GM06990 (cell line): ENCODE results near the gene CHST3.

Experiments used
- DNase-seq: peaks from one replicate; pipeline ENCODE4 v3.0.0-alpha.2; 2011; ENCODE audit not compliant: insufficient read length; ENCODE audit errors: extremely low read depth
- H3K27me3 ChIP-seq: replicated peaks from 2 replicates; pipeline ENCODE4 v1.6.0; 2011; ENCODE audit warnings: low read length; ENCODE audit not compliant: control insufficient read depth, insufficient read depth
- H3K36me3 ChIP-seq: 2 replicates; pipeline ENCODE4 v1.5.1; 2011; ENCODE audit warnings: low read length; ENCODE audit not compliant: control insufficient read depth, insufficient read depth
- H3K4me3 ChIP-seq: replicated peaks from 2 replicates; pipeline ENCODE4 v1.5.1; 2011; ENCODE audit warnings: low read depth, mild to moderate bottlenecking, control low read depth, low read length
- CTCF ChIP-seq: IDR thresholded peaks from 2 replicates; pipeline ENCODE4 v1.5.1; 2011; ENCODE audit warnings: low read length, control low read depth, mild to moderate bottlenecking, inconsistent platforms; ENCODE audit not compliant: insufficient read depth, poor library complexity, severe bottlenecking

CHST3 gene

DNA sequence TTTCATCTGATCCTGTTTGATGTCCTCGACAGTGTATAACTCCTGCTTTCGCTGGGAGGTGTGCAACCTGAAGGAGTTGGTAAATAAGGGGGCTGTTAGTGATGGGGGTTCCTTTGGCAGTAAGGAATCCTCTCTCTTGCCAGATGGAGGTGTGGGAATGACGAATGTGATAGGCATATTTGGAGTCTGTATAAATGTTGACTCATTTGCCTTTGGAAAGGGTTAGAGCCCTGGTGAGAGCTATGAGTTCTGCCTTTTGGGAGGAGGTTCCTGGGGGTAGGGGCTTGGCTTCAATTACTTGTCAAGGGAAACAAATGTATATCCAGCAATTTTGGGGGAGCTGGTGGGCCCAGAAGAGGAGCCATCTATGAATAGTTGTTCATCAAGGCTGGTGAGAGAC lies 11.4 kb upstream of the CHST3 start:
- TF ChIP-seq CTCF = no peak
- H3K27me3 ChIP-seq = no peaks in the 10 kb centered on the region
- no peak overlapping the region for H3K4me3 ChIP-seq
- H3K36me3 ChIP-seq = no peaks in the 10 kb centered on the region
- DNase-seq = no peak

- TF ChIP-seq CTCF = peak; percentile 15
- DNase-seq = no peak
- no peak overlapping the region for H3K4me3 ChIP-seq
- no peaks in the 10 kb centered on the region for H3K27me3 ChIP-seq
- no peaks in the 10 kb centered on the region for H3K36me3 ChIP-seq
These were observed 6.5 kb upstream of the CHST3 start for GRCh38 chr10:71957546-71958275.

- Histone ChIP-seq H3K36me3 (no peaks in the 10 kb centered on the region), H3K4me3 (no peak overlapping the region), H3K27me3 (no peaks in the 10 kb centered on the region; the same call in none of the 2 replicates)
- no peak for DNase-seq
- no peak for TF ChIP-seq CTCF
These were observed 4.7 kb upstream of the CHST3 start for GRCh38 chr10:71959526-71959925.

DNA sequence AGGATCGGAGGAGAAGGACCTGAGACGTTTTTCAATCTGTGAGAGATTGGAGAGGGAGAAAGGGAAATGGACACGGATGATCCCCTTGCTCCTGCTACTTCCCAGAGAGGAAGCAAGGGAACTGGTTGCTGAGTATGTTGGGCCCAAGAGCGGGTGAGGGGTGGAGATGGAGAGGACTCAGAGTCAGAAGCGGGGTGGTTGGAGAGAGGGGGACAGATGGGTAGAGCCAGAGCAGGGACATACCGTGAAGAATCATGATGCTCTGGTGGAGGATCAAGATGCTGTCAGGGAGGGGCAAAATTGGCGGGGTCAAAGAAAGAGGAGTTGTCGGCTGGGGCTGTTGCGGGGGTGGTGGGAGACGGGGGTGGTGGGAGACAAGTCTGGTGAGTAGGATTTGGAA lies 2.4 kb upstream of the CHST3 start:
- Histone ChIP-seq H3K27me3 (no peaks in the 10 kb centered on the region; the same call in none of the 2 replicates), H3K4me3 (no peak overlapping the region), H3K36me3 (no peaks in the 10 kb centered on the region)
- no peak for TF ChIP-seq CTCF
- DNase-seq = no peak

- Histone ChIP-seq H3K4me3 (no peak overlapping the region), H3K27me3 (no peaks in the 10 kb centered on the region; the same call in none of the 2 replicates), H3K36me3 (no peaks in the 10 kb centered on the region)
- TF ChIP-seq CTCF = no peak
- DNase-seq = no peak
These were observed 1.3 kb upstream of the CHST3 start for GRCh38 chr10:71962901-71963300.
